Measurements from ENCODE around the gene DENND5A. TPM values are rescaled to one million over a fixed set of nuclear protein-coding genes. Genes with fewer than 3 reads are reported as not detected.
"Not testable (repeated sequence)": the region's sequence is repeated elsewhere in the genome, so short reads cannot be mapped to it uniquely, and the experiment has no call there.

Gene DENND5A
- polyA plus RNA-seq, 1 experiment, result 145 TPM

- Histone ChIP-seq H3K4me3 (ENCODE audit: low read depth, low read length) (no peak overlapping the region), H3K27me3 (ENCODE audit: control insufficient read depth, insufficient read depth, low read length) (no peaks in the 10 kb centered on the region), H3K27ac (ENCODE audit: low read depth, low read length) (no peak overlapping the region), H3K9me3 (ENCODE audit: control insufficient read depth, insufficient read depth, low read length) (no peaks in the 10 kb centered on the region)
- TF ChIP-seq CTCF (IDR thresholded peaks at IDR 0.05; ENCODE audit: low read depth, low read length), result no peak
- ChIA-PET CTCF (interaction anchor here (1.0 kb wide), 1 partner anchor 33 kb away, joined by 3 read pairs; no protein-coding TSS in a partner anchor), POLR2A (interaction anchor here (0.8 kb wide), 1 partner anchor 95 kb away, joined by 3 read pairs; the partner anchor contains the start of gene DENND5A)
- peak; percentile 26 for DNase-seq (ENCODE audit: low read depth, low spot score)
These were observed 94.7 kb downstream of the DENND5A start for GRCh38 chr11:9170450-9170849.

- Histone ChIP-seq H3K27me3 (ENCODE audit: control insufficient read depth, insufficient read depth, low read length) (no peaks in the 10 kb centered on the region), H3K27ac (ENCODE audit: low read depth, low read length) (no peak overlapping the region), H3K9me3 (ENCODE audit: control insufficient read depth, insufficient read depth, low read length) (no peaks in the 10 kb centered on the region), H3K4me3 (ENCODE audit: low read depth, low read length) (no peak overlapping the region)
- ChIA-PET POLR2A (interaction anchor here (0.8 kb wide), 1 partner anchor 96 kb away, joined by 3 read pairs; the partner anchor contains the start of gene DENND5A), CTCF (interaction anchor here (0.6 to 1.0 kb wide), 2 partner anchors 32 to 61 kb away, joined by 3 read pairs; no protein-coding TSS in a partner anchor)
- no peak for TF ChIP-seq CTCF (IDR thresholded peaks at IDR 0.05; ENCODE audit: low read depth, low read length)
- DNase-seq (ENCODE audit: low read depth, low spot score), result no peak
These were observed 95.4 kb downstream of the DENND5A start for GRCh38 chr11:9169595-9170295.

- POLR2A ChIA-PET; H3K4me3 ChIP-seq (ENCODE audit: low read depth, low read length); H3K9me3 ChIP-seq (ENCODE audit: control insufficient read depth, insufficient read depth, low read length); CTCF ChIA-PET; H3K27me3 ChIP-seq (ENCODE audit: control insufficient read depth, insufficient read depth, low read length); H3K27ac ChIP-seq (ENCODE audit: low read depth, low read length); DNase-seq (ENCODE audit: low read depth, low spot score): not testable (repeated sequence)
These were observed 103.2 kb downstream of the DENND5A start for GRCh38 chr11:9161991-9162390.

- ChIA-PET POLR2A (interaction anchor here (0.5 to 1.0 kb wide), 2 partner anchors 301 to 482 kb away, joined by 3 read pairs; partner anchors contain the start of gene ZNF143), CTCF (interaction anchor here (1.1 kb wide), 1 partner anchor 22 kb away, joined by 4 read pairs; no protein-coding TSS in a partner anchor)
- Histone ChIP-seq H3K4me3 (ENCODE audit: low read depth, low read length) (no peak overlapping the region), H3K27ac (ENCODE audit: low read depth, low read length) (peak overlapping the region; percentile 60), H3K27me3 (ENCODE audit: control insufficient read depth, insufficient read depth, low read length) (no peaks in the 10 kb centered on the region), H3K9me3 (ENCODE audit: control insufficient read depth, insufficient read depth, low read length) (no peaks in the 10 kb centered on the region)
- no peak for DNase-seq (ENCODE audit: low read depth, low spot score)
- TF ChIP-seq CTCF (IDR thresholded peaks at IDR 0.05; ENCODE audit: low read depth, low read length), result no peak
These were observed 105.0 kb downstream of the DENND5A start for GRCh38 chr11:9160166-9160565.

GRCh38 chr11:9158898-9159391 lies 106.2 kb downstream of the DENND5A start:
- ChIA-PET POLR2A (interaction anchor here (0.7 kb wide), 1 partner anchor 261 kb away, joined by 3 read pairs; no protein-coding TSS in a partner anchor), CTCF (interaction anchor here (1.6 kb wide), 1 partner anchor 9 kb away, joined by 3 read pairs; no protein-coding TSS in a partner anchor)
- no peak for TF ChIP-seq CTCF (IDR thresholded peaks at IDR 0.05; ENCODE audit: low read depth, low read length)
- Histone ChIP-seq H3K9me3 (ENCODE audit: control insufficient read depth, insufficient read depth, low read length) (no peaks in the 10 kb centered on the region), H3K4me3 (ENCODE audit: low read depth, low read length) (no peak overlapping the region), H3K27ac (ENCODE audit: low read depth, low read length) (no peak overlapping the region), H3K27me3 (ENCODE audit: control insufficient read depth, insufficient read depth, low read length) (no peaks in the 10 kb centered on the region)
- DNase-seq (ENCODE audit: low read depth, low spot score), result no peak

All from AG04450 (cell line).